ENCODE measurements around the gene KCNJ6.
"Not testable (repeated sequence)": the region's sequence is repeated elsewhere in the genome, so short reads cannot be mapped to it uniquely, and the experiment has no call there.

Gene KCNJ6

DNA sequence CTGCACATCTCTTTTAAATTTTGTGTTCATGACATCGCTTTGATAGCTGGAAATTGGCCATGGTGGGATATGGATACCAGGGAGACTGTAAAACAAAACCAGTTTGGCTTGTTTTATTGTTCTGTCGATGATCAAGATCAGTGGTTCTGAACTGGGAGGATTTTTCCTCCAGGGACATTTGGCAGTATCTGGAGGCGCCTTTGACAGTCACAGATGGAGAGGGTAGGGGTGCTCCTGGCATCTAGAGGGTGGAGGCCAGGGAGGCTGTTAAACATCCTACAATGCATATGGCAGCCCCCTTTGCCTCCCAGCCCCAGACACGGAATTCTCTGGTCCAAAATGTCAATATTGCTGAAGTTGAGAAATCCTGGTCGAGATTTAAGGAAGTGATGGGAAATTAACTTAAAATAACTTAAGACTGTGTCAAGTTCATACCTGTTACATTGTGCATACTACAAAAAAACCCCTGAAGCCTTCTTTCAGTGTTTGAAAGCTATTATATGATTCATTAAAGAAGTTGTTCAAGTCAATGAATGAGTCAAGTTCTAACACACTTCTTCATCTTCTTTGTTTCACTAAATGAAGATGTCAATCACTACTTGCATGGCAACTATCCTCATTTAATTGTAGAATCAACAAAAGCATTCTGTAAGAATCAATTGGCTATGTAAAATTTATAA is 150.9 kb downstream of the KCNJ6 start:
- DNase-seq, result no peak

DNA sequence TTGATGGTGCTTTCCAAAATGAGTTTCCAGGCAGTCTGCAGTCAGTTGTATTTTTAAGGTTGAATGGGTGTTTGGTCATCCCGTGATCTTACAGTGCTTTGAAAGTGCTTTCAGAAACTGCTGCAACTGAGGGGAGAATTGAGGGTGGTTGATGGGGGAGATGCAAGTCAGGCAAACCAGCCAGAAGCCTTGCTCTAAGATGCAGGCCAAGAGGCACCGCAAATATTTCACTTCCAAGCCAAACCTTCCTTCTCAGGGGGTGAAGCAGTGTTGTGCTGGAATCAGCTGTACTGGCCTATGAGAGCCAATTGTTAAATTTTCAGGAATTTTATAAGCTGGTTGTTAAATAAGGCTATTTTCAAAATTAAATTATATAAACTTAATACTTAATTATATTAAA is 151.6 kb downstream of the KCNJ6 start:
- DNase-seq, result no peak

GRCh38 chr21:37763298-37763697 is 153.0 kb downstream of the KCNJ6 start:
- DNase-seq, result no peak

DNA sequence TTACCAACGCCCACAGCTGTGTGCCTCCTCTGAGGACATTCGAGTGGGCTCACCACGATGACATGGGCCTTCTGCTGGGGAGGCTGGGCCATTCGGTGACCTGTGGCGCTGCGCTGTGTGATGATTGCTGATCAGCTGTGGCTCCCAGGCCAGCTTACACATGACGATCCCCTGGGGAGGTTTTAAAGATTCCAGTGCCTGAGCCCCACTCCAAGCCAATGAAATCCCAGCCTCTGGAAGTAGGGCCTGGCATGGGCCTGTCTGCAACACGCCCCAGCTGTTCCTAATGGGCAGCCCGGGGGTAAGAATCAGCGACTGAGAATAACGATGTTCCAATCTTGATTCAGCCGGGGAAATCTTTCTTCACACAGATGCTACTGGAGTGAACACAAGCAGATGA is 153.7 kb downstream of the KCNJ6 start:
- DNase-seq, result no peak

DNA sequence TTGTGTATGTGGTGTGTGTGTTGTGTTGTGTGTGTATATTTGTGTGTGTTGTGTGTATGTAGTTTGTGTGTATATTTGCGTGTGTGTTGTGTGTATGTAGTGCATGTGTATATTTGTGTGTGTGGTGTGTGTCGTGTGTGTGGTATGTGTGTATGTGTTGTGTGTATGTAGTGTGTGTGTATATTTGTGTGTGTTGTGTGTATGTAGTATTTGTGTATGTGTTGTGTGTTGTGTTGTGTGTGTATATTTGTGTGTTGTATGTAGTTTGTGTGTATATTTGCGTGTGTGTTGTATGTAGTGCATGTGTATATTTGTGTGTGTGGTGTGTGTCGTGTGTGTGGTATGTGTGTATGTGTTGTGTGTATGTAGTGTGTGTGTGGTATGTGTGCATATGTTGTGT is 154.9 kb downstream of the KCNJ6 start:
- not testable (repeated sequence) for DNase-seq

- DNase-seq, result no peak
These were observed 156.5 kb downstream of the KCNJ6 start for GRCh38 chr21:37759777-37760176.

GRCh38 chr21:37758982-37759381 is 157.3 kb downstream of the KCNJ6 start:
- no peak for DNase-seq

- no peak for DNase-seq
These were observed 158.5 kb downstream of the KCNJ6 start for GRCh38 chr21:37757606-37758376.

DNA sequence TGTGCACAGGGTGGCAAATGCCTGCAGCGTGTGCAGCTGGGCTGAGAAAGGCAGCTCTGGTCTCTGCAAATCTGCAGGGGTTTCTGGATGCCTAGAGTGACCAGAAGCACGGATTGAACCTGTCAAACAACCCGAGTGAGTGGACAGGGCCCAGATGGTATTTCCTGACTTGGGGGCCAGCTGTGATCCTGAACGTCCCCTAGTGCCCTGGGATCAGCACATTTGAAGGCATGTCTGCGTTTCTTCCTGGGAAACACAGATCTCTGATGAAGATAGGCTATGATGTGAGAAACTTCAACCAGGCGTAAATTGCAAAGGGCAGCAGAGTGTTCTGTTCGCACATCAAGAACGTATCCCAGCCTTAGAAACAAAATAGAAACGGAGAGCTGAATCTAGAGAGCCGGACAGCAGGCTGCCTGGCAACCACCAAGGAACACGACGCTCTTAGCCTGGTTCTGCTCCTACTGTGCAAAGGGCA is 163.1 kb downstream of the KCNJ6 start:
- no peak for DNase-seq

DNA sequence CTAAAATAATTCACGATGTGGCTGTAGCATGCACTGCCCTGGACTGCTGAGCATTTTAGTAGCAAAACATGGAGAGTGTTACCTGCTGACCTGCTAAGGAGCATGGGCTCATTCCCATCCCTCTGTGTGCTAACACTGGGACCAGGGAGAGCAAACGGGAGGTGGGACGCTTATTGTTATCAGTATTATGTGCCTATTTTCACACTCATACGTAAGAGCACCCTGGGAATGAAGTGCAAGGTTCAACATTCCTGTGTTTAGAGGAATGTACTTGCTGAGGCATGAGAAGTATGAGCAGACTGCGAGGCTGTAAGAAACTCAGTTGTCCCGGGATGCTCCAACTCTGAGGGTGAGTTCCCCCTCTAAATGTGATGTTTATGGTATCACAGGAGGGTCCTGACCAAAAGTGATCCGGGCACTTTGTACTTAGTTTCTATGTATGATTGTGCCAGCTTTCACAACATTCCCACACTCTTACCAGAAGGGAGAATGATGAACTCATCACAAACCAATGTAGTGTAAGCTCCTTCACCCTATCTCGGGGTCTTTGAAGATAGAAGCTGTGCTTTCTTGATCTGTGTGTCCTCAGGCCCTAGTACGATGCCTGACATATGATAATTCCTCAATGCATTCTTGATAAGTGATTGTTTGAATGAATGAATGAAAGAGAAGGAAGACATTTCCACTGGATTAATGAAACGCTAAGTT is 164.8 kb downstream of the KCNJ6 start:
- DNase-seq, result no peak

- DNase-seq, result no peak
These were observed 167.1 kb downstream of the KCNJ6 start for GRCh38 chr21:37749132-37749531.

DNA sequence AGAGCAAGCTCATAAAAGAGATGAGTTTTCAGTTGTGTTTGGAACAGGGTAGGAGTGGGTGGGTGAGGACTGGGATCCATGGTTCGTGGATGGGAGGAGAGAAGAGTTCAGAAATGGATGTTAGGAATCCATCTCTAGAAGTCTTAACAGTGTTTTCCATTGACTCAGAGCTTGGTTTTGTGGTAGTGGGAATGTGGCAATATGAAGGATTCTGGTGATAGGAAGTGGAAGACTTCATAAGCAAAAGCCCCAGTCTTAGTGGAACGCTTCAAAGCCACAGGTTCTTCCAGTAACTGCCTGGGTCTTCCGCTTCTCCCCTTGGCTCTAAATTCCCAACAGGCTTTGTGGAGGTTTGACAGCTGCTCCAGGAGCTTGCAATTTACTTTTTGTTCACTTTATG is 167.9 kb downstream of the KCNJ6 start:
- DNase-seq, result no peak

- DNase-seq, result no peak
These were observed 169.4 kb downstream of the KCNJ6 start for GRCh38 chr21:37746849-37747248.

GRCh38 chr21:37744551-37744950 is 171.7 kb downstream of the KCNJ6 start:
- DNase-seq, result no peak

- DNase-seq, result no peak
These were observed 173.7 kb downstream of the KCNJ6 start for GRCh38 chr21:37742532-37742931.

- DNase-seq, result no peak
These were observed 174.1 kb downstream of the KCNJ6 start for GRCh38 chr21:37742115-37742514.

DNA sequence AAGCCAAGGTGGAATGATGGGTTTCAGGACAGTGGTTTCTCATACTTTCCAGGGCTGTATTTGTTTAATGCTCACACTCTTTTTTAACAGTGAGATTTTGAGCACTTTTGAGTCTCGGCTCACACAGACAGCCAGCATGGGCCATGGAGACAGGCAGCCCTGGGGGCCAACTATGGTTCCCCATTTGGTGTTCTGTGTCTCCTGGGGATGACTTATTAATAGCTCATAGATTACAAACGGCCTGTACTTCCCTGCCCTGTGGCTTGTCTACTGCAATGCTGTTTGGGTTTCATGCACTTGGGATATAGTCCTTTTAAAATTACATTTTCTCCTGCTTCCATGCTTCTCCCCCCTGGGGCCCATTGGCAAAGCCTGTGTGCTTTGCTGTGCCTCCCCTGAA is 178.3 kb downstream of the KCNJ6 start:
- no peak for DNase-seq

DNA sequence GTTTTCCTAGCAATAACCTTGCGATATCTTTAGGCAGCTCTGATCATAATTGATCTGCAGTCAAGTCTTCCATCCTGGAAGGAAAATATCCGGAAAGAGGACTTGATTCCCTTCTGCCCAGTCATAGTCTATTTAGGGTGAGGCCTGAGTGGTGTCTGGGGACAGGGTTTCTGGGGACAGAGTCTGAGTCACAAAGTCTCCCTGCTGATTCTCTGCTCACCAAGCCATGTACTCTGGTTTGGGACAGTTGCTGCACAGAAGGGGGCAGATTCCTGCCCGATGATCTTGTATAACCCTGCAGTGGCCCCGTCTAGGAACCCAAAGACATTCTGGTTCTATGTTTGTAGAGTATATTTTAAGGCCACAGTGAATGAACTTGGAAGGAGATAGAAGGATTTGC is 178.8 kb downstream of the KCNJ6 start:
- DNase-seq, result no peak

DNA sequence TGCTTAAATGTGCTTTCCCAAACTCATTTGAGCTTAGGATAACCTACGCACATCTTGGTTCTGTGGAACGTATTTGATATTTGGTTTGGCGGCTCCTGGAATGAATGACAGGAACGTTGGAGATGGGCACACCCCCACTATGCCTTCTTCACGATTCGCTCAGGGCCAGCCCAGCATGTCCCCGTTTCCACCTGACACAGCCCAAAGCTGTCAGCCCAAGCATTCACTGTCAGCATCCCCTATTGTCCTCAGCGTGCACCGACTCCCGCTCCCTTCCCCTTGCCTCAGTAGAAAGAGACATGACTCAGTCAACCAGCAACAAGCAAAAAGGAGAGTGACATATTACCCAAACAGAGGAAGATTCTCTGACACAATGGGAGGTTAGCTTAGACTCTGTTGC is 181.4 kb downstream of the KCNJ6 start:
- no peak for DNase-seq

GRCh38 chr21:37732927-37733326 is 183.3 kb downstream of the KCNJ6 start:
- no peak for DNase-seq

- no peak for DNase-seq
These were observed 192.1 kb downstream of the KCNJ6 start for GRCh38 chr21:37724201-37724600.

DNA sequence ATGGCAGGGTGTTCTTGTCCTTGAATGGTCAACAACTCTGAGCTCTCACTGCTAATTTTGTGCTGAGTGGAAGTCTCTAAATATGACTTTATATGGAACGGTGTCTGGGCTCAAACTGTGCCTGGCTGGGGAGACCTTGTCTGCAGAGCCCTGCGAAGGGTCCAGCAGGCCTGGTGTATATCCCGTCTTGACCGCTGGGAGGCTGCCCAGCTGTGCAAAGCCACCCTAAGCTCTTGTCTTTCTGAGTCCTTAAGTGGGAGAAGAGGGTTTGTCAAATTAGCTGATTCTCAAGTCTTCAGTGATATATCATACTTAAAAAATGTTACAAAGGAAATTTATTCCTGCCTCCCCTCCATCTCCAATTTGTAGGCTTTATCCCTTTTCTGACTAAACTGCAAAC is 198.7 kb downstream of the KCNJ6 start:
- DNase-seq, result no peak

DNA sequence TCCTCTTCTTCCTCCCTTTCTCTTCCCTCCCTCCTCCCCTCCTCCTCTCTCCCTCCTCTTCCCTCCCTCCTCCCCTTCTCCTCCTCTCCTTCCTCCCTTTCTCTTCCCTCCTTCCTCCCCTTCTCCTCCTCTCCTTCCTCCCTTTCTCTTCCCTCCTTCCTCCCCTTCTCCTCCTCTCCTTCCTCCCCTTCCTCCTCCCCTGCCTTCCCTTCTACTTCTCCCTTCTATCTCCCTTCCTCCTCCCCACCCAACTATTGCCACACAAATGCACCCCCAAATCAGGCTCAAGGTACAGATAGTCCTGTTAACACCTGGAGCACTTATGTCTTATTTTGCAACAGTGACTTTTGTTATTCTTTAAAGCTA is 203.7 kb downstream of the KCNJ6 start:
- not testable (repeated sequence) for DNase-seq

Data from GF-D8 (cell line).